Measurements from ENCODE around the gene GRM1.

Gene GRM1

GRCh38 chr6:146310628-146311027 lies 281.8 kb downstream of the GRM1 start:
- H3K4me3 ChIP-seq (ENCODE audit: low read depth, low read length), result no peak overlapping the region
- DNase-seq (ENCODE audit: low read depth), result no peak
- TF ChIP-seq CTCF (IDR thresholded peaks at IDR 0.05; ENCODE audit: insufficient read depth, low read depth, low read length, missing control alignments), result no peak

DNA sequence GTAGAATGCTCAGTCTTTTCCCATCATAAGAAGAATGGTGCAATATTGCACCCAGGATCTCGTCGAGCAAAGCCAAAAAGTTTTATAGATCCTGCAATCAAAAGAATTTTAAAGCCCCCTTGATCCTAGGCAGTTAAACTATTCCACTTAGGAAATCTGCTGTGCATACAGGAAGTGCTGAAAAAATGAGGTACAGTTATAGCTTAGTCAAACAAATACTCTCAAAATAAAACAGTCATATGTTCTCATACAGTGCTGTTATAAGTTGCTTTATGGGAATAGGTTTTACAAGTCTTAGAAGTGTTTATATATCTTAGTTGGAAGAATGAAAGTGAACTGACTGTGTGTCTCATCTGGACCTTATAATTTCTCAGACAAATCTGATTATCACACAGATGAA lies 282.2 kb downstream of the GRM1 start:
- no peak for DNase-seq (ENCODE audit: low read depth)
- no peak overlapping the region for H3K4me3 ChIP-seq (ENCODE audit: low read depth, low read length)
- TF ChIP-seq CTCF (IDR thresholded peaks at IDR 0.05; ENCODE audit: insufficient read depth, low read depth, low read length, missing control alignments), result no peak

DNA sequence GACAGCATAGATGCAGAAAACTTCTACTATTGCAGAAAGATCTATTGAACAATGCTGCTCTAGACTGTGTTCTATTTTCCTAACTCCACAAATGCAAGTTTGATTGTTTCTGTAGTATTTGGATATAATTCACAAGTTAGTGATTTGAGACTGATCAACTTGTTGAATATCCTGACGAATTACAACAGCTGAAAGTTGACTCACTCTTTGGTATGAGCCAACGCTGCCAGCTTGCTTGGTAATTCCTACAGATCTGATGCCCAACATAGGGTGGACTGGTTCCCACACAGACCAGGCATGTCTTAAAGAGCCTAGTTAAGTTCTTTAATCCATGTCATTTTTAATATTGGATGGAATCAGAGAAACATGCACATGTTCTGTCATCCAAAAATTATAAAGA lies 283.7 kb downstream of the GRM1 start:
- no peak for DNase-seq (ENCODE audit: low read depth)
- TF ChIP-seq CTCF (IDR thresholded peaks at IDR 0.05; ENCODE audit: insufficient read depth, low read depth, low read length, missing control alignments), result no peak
- H3K4me3 ChIP-seq (ENCODE audit: low read depth, low read length), result no peak overlapping the region

DNA sequence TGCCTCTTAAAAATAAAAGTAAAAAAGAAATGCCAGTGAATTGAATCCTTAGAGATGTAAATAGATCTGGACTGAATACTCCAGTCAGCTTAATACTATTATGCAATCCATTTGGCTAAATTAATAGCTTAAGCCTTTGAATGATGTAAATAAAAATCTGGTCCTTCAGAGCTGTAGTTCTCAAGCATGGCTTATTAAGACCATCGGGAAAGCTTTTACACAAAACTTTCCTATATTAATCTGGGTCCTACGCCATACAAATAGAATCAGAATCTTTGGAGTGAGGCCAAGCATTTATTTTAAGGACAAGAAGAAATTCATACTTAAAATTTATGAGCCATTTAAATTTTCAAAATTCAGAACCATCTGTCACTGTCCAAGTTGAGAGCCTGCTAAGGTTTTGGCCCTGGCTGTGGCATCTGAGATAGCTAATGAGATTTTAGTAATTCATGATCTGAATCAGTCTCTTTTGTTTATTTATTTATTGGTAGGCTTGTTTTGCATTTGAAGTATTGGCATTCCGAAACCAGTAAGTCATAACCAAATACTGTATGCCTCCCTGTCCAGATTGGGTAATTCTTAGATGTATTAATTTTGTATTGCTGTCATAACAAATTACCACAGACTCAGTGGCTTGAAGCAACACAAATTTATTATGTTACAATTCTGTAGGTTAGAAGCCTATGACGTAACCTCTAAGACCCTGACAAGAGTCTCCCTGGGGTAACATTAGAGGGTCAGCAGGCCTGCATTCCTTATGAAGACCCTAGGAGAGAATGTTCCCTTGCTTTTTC lies 286.7 kb downstream of the GRM1 start:
- no peak for DNase-seq (ENCODE audit: low read depth)
- TF ChIP-seq CTCF (IDR thresholded peaks at IDR 0.05; ENCODE audit: insufficient read depth, low read depth, low read length, missing control alignments), result no peak
- no peak overlapping the region for H3K4me3 ChIP-seq (ENCODE audit: low read depth, low read length)

DNA sequence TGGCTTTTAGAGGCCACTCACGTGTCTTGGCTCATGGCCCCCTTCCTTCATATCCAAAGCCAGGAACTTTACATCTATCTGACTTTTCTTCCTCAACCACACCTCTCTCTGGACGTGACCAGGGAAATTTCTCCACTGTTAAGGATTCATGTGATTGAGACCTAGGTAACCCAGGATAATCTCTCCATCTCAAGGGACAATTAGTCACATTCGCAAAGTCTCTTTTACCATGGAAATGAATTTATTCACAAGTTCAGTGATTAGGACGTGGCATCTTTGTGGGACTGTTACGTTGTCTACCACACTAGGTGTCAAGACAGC lies 287.3 kb downstream of the GRM1 start:
- no peak for DNase-seq (ENCODE audit: low read depth)
- H3K4me3 ChIP-seq (ENCODE audit: low read depth, low read length), result no peak overlapping the region
- TF ChIP-seq CTCF (IDR thresholded peaks at IDR 0.05; ENCODE audit: insufficient read depth, low read depth, low read length, missing control alignments), result no peak

DNA sequence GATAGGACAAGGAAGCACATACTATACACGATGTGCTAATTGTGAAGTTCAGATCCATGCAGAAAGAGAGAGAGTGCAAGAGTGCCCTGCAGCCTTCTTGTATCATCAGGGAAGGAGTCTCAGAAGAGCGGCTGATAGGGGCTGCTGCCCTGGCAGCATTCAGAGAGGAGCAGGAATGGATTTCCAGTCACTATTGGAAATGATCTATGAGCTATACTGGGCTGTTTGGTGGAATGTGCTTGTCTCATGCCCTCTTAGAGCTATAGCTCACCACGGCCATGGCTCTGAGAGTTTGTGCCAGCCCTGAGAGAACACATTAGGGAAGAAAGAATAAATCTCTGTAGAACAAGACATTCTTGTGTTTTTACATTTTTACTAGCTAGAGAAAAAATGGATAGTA lies 302.2 kb downstream of the GRM1 start:
- TF ChIP-seq CTCF (IDR thresholded peaks at IDR 0.05; ENCODE audit: insufficient read depth, low read depth, low read length, missing control alignments), result no peak
- no peak for DNase-seq (ENCODE audit: low read depth)
- H3K4me3 ChIP-seq (ENCODE audit: low read depth, low read length), result no peak overlapping the region

DNA sequence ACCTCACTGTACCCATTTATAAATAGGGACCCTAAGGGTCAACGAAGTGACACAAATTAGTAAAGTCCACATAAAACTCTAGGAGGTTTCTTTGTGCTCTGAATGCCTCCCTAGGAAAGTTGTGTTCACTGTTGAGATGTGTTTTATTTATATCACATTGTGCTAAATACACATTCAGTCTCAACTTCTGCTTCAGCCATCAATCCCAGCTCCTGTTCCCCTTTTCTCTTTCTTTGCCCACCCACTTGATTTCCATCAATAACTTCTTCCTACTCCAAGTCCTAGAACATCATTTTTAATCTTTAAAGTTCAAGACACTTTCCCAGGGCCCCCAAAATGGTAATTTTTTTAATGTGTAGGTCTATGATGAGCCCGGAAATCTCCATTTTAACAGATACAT lies 306.5 kb downstream of the GRM1 start:
- no peak for DNase-seq (ENCODE audit: low read depth)
- H3K4me3 ChIP-seq (ENCODE audit: low read depth, low read length), result no peak overlapping the region
- no peak for TF ChIP-seq CTCF (IDR thresholded peaks at IDR 0.05; ENCODE audit: insufficient read depth, low read depth, low read length, missing control alignments)

Data from GM12865 (cell line).